HEK293T (cell line): Measurements from ENCODE around the gene FAM20C.

Experiments used
- ARNT ChIP-seq: fragments of 450-650 bp; IDR thresholded peaks from 2 replicates; pipeline ENCODE4 v1.6.1; 2017; ENCODE audit warnings: mild to moderate bottlenecking
- BHLHE40 ChIP-seq: fragments of 450-650 bp; IDR thresholded peaks from 2 replicates; pipeline ENCODE4 v1.6.1; 2016; ENCODE audit warnings: mild to moderate bottlenecking, moderate library complexity, borderline replicate concordance
- CTBP1 ChIP-seq: fragments of 450-650 bp; IDR thresholded peaks from 2 replicates; pipeline ENCODE4 v1.6.1; 2016; ENCODE audit warnings: borderline replicate concordance
- FOXK2 ChIP-seq: fragments of 450-650 bp; IDR thresholded peaks from 2 replicates; pipeline ENCODE4 v1.6.1; 2016; ENCODE audit warnings: mild to moderate bottlenecking
- HDGF ChIP-seq: fragments of 450-650 bp; IDR thresholded peaks from 2 replicates; pipeline ENCODE4 v1.6.1; 2017; ENCODE audit warnings: antibody characterized with exemption, borderline replicate concordance
- NFRKB ChIP-seq: fragments of 450-650 bp; IDR thresholded peaks from 2 replicates; pipeline ENCODE4 v1.6.1; 2016; ENCODE audit warnings: mild to moderate bottlenecking, moderate library complexity
- PKNOX1 ChIP-seq: fragments of 450-650 bp; IDR thresholded peaks from 2 replicates; pipeline ENCODE4 v1.6.1; 2016
- SP1 ChIP-seq: fragments of 450-650 bp; IDR thresholded peaks from 2 replicates; pipeline ENCODE4 v1.6.1; 2017
- SUZ12 ChIP-seq: fragments of 450-650 bp; IDR thresholded peaks from 2 replicates; pipeline ENCODE4 v1.6.1; 2016; ENCODE audit warnings: mild to moderate bottlenecking

- no peak for TF ChIP-seq ARNT
- TF ChIP-seq BHLHE40: no peak
- no peak for TF ChIP-seq PKNOX1
- TF ChIP-seq HDGF: no peak
- no peak for TF ChIP-seq CTBP1
- TF ChIP-seq SP1: no peak
- TF ChIP-seq SUZ12: no peak
- TF ChIP-seq NFRKB: no peak
- no peak for TF ChIP-seq FOXK2
These were observed 28.1 kb upstream of the FAM20C start for GRCh38 chr7:163971-164881.
